Measurements from ENCODE around the gene ORC1. TPM values are rescaled to one million over a fixed set of nuclear protein-coding genes. Genes with fewer than 3 reads are reported as not detected.

ORC1 gene
- total and polyA plus RNA-seq, 2 of the 8 experiments (the other 6 are each of a cell fraction or from before 2014, with no cell fraction given), result 36.9 to 49.0 TPM

DNA sequence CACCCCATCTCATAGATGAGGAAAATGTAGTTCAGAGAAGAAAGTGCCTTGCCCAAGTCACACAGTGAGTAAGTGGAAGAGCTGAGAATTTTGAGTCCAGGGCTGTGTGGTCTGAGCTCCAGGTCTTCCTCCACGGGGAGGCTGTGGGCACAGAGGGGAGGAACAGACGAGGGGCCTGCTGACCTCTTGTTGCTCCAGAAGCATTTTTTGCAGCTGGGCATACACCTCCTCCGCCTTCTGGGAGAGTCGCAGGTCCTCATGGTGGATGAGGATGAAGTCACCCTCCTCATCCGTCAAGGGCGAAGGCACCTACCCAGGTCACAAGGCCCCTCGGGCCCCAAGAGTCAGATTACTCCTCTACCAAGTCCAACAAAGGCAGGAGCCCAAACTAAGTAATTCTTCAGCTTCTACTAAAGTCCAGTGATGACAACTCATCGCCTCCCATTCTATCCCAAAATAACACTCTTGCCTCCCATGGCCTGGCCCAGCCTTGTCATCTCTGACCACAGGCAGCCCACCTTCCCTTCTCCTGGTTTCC is 47.3 kb downstream of the ORC1 start (continued):
- TF ChIP-seq RAD21 (IDR thresholded peaks at IDR 0.05 in 1 of 2, conservative IDR thresholded peaks at IDR 0.05 in 1 of 2; ENCODE audit: low read depth in 2 of 2, low read length in 2 of 2) (no peak), POLR2AphosphoS5 (IDR thresholded peaks at IDR 0.05; ENCODE audit: low read depth, low read length) (no peak)
